ENCODE results near the gene PPFIA4.

DNA sequence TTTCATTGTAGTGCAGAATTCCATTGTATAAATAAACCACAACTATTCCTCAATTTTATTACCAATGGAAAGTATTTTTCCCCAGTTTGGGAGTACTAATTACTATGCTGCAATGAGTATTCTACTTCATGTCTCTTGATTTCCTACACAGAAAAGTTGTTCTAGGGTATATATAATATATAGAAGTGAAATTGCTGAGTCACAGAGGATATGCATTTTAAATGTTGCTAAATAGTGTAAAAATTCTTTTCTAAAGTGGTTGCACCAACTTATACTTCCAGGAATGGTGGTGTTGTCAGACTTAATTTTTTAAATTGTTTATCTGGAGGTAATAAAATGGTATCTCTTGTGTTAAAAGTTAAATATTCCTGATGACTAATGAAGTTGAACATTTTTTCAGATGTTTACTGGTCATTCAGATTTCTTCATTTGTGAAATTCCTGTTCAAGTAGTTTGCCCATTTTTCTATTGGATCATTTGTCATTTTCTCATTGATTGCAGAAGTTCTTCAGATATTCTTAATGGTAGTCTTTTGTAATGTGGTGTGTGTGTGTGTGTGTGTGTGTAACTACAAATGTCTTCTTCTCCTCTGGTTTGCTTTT lies 78.6 kb downstream of the PPFIA4 start:
- TF ChIP-seq EZH2 (IDR thresholded peaks at IDR 0.05; ENCODE audit: low read length, unreplicated experiment): no peak
- TF ChIP-seq, protein P1, sequence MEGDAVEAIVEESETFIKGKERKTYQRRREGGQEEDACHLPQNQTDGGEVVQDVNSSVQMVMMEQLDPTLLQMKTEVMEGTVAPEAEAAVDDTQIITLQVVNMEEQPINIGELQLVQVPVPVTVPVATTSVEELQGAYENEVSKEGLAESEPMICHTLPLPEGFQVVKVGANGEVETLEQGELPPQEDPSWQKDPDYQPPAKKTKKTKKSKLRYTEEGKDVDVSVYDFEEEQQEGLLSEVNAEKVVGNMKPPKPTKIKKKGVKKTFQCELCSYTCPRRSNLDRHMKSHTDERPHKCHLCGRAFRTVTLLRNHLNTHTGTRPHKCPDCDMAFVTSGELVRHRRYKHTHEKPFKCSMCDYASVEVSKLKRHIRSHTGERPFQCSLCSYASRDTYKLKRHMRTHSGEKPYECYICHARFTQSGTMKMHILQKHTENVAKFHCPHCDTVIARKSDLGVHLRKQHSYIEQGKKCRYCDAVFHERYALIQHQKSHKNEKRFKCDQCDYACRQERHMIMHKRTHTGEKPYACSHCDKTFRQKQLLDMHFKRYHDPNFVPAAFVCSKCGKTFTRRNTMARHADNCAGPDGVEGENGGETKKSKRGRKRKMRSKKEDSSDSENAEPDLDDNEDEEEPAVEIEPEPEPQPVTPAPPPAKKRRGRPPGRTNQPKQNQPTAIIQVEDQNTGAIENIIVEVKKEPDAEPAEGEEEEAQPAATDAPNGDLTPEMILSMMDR (conservative IDR thresholded peaks at IDR 0.05; ENCODE audit: low read depth, low read length): no peak

Data from PC-3 (cell line).